ENCODE data around the gene BMPR2. TPM values are rescaled to one million over a fixed set of nuclear protein-coding genes. Genes with fewer than 3 reads are reported as not detected.
A peak's percentile ranks its signal among the peaks of the same experiment; 100 is the strongest.
"Not testable (repeated sequence)": the region's sequence is repeated elsewhere in the genome, so short reads cannot be mapped to it uniquely, and the experiment has no call there.

BMPR2 gene
- total RNA-seq, 1 donor from 2014 or later: 47.8 TPM

DNA sequence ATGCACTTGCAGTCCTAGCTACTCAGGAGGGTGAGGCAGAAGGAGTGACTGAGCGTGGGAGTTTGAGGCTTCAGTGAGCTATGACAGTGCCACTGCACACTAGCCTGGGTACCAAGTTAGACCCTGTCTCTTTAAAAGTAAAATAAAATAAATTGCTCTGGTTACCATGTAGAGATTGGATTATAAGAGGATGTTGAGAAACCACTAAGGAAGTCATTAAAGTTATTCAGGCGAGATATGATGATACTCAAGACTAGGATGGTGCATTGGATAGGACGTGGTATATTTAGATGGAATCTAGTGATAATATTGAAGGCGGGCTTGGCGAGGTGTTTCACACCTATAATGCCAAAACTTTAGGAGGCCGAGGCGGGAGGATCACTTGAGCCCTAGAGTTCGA, 50.6 kb downstream of the BMPR2 start:
- H3K4me1 ChIP-seq: peaks cover 3 to 31% of the 10 kb centered on the region in 2 donors
- TF ChIP-seq, protein P1, sequence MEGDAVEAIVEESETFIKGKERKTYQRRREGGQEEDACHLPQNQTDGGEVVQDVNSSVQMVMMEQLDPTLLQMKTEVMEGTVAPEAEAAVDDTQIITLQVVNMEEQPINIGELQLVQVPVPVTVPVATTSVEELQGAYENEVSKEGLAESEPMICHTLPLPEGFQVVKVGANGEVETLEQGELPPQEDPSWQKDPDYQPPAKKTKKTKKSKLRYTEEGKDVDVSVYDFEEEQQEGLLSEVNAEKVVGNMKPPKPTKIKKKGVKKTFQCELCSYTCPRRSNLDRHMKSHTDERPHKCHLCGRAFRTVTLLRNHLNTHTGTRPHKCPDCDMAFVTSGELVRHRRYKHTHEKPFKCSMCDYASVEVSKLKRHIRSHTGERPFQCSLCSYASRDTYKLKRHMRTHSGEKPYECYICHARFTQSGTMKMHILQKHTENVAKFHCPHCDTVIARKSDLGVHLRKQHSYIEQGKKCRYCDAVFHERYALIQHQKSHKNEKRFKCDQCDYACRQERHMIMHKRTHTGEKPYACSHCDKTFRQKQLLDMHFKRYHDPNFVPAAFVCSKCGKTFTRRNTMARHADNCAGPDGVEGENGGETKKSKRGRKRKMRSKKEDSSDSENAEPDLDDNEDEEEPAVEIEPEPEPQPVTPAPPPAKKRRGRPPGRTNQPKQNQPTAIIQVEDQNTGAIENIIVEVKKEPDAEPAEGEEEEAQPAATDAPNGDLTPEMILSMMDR (IDR thresholded peaks at IDR 0.05): no peak
- peak overlapping the region; percentile 92 to 94 for H3K27ac ChIP-seq
- H3K4me3 ChIP-seq: no peak overlapping the region
- no peaks in the 10 kb centered on the region for H3K36me3 ChIP-seq
- intact Hi-C loops (cut with DNase I): loop anchor here (5.0 kb wide), 1 partner anchor 206 kb away; the partner anchor contains the start of gene FAM117B
- H3K27me3 ChIP-seq: no peaks in the 10 kb centered on the region
- no peak for DNase-seq (ENCODE audit: low spot score in 2 of 2)
- H3K9me3 ChIP-seq: no peaks in the 10 kb centered on the region

DNA sequence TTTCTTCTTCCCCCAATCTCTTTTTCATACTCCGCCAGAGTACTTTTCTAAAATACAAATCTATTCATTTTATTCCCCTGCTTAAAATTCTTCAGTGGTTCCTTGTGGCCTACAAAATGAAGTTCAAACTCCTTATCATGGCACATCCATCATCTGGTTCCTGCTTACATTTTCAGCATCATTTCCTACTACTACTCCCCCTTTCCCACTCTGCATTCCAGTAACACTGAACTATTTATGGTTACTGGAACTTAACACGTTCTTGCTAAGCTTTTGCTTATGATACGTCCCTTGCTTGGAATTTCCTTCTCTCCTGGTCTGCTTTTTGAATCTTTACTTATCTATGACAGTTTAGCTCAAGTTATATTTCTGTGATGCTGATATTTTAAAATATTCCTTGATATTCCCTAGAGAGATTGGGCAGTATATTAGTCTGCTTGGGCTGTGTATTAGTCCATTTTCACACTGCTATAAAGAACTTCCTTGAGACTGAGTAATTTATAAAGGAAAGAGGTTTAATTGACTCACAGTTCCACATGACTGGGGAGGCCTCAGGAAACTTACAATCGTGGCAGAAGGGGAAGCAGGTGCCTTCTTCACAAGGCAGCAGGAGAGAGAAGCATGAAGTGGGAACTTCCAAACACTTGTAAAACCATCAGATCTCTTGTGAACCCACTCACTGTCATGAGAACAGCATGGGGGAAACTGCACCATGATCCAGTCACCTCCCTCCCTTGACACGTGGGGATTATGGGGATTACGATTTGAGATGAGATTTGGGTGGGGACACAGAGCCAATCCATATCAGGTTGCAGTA, 53.2 kb downstream of the BMPR2 start:
- TF ChIP-seq, protein P1 (IDR thresholded peaks at IDR 0.05): no peak
- Histone ChIP-seq H3K9me3 (no peaks in the 10 kb centered on the region), H3K27ac (peak overlapping the region; percentile 92 to 94), H3K4me1 (peaks cover 3 to 47% of the 10 kb centered on the region in 2 donors), H3K27me3 (no peaks in the 10 kb centered on the region), H3K4me3 (peak overlapping the region in 1 of 2 donors; percentile 1), H3K36me3 (no peaks in the 10 kb centered on the region)
- intact Hi-C loops (cut with DNase I): loop anchor here (2.0 to 5.0 kb wide), 2 partner anchors 53 to 203 kb away; partner anchors contain the start of genes BMPR2 and FAM117B
- no peak for DNase-seq (ENCODE audit: low spot score in 2 of 2)

DNA sequence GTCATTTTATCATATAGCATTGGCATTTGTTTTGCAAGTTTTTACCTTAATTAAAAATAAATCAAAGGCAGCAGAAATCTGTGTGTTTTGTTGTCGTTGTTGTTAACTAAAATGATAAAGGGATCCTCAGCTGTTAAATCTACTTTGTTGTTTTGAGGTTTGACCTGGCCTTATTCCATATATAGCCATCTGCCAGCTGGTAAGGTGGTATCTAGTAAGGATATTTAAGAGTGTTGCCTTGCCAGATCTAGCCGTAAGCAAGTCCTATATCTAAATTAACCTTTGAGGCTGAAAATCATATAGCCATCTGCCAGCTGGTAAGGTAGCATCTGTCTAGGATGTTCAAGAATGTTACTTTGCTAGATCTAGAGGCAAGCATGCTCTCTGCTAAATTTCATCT, 56.6 kb downstream of the BMPR2 start:
- H3K4me3 ChIP-seq: no peak overlapping the region
- no peaks in the 10 kb centered on the region for H3K36me3 ChIP-seq
- H3K4me1 ChIP-seq: peaks cover 3 to 62% of the 10 kb centered on the region in 2 donors
- peak overlapping the region; percentile 17 to 36 for H3K27ac ChIP-seq
- TF ChIP-seq, protein P1 (IDR thresholded peaks at IDR 0.05): no peak
- intact Hi-C loops (cut with DNase I): no loop called here
- no peaks in the 10 kb centered on the region for H3K9me3 ChIP-seq
- no peaks in the 10 kb centered on the region for H3K27me3 ChIP-seq
- DNase-seq (ENCODE audit: low spot score in 2 of 2): no peak

DNA sequence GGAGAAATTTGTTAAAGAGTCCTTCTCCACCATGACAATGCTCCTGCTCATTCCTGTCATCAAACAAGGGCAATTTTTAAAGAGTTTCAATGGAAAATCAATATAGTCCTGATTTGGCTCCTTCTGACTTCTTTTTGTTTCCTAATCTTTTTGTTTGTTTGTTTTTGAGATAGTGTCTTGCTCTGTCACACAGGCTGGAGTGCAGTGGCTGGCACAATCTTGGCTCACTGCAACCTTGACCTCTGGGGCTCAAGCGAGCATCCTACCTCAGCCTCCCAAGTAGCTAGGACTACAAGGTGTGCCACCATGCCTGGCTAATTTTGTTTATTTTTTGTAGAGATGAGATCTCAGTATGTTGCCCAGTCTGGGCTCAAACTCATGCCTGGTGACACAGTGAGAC, 58.3 kb downstream of the BMPR2 start:
- Histone ChIP-seq H3K4me1 (peaks cover 0 to 56% of the 10 kb centered on the region in 2 donors), H3K4me3 (no peak overlapping the region)

DNA sequence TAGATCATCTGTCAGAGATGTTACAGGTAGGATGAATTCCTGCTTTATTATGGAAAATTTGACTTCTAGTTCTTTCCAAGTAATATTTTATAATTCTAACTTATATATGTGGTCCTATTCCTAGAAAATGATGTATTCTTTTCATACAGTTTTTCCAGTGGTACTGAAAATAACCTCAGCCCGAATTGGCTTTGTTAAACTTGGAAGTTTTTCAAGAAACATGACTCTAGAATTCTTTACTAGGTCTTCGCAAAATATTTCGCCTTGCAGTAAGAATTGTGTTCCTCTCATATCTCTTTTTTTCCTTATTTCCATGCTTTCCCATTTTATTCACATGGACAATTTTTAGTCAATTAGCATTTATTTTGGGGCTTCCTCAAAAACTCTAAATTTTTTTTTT, 60.5 kb downstream of the BMPR2 start:
- Histone ChIP-seq H3K36me3 (no peaks in the 10 kb centered on the region), H3K9me3 (no peaks in the 10 kb centered on the region), H3K27me3 (no peaks in the 10 kb centered on the region), H3K4me3 (no peak overlapping the region), H3K4me1 (peaks cover 0 to 46% of the 10 kb centered on the region in 2 donors), H3K27ac (peak overlapping the region; percentile 75 to 76)
- intact Hi-C loops (cut with DNase I): no loop called here
- DNase-seq (ENCODE audit: low spot score in 2 of 2): no peak
- TF ChIP-seq, protein P1 (IDR thresholded peaks at IDR 0.05): no peak

More for the DNA sequence above, 58.3 kb downstream of the BMPR2 start:
- Histone ChIP-seq H3K36me3 (no peaks in the 10 kb centered on the region), H3K27ac (peak overlapping the region in 1 of 2 donors; percentile 13), H3K9me3 (no peaks in the 10 kb centered on the region), H3K27me3 (no peaks in the 10 kb centered on the region)
- intact Hi-C loops (cut with DNase I): no loop called here
- TF ChIP-seq, protein P1 (IDR thresholded peaks at IDR 0.05): no peak
- no peak for DNase-seq (ENCODE audit: low spot score in 2 of 2)

DNA sequence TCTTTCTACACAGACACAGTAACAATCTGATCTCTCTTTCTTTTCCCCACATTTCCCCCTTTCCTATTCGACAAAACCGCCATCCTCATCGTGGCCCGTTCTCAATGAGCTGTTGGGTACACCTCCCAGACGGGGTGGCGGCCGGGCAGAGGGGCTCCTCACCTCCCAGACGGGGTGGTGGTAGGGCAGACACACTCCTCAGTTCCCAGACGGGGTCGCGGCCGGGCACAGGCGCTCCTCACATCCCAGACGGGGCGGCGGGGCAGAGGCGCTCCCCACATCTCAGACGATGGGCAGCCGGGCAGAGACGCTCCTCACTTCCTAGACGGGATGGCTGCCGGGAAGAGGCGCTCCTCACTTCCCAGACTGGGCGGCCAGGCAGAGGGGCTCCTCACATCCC, 64.0 kb downstream of the BMPR2 start:
- H3K27ac ChIP-seq; H3K4me3 ChIP-seq; H3K27me3 ChIP-seq; H3K36me3 ChIP-seq; DNase-seq (ENCODE audit: low spot score in 2 of 2); intact Hi-C loops (cut with DNase I); H3K9me3 ChIP-seq: not testable (repeated sequence)
- peaks cover 0 to 30% of the 10 kb centered on the region in 2 donors for H3K4me1 ChIP-seq

Measured in ascending aorta (tissue), 2 donors.